Measurements from ENCODE around the gene NEDD4L.

DNA sequence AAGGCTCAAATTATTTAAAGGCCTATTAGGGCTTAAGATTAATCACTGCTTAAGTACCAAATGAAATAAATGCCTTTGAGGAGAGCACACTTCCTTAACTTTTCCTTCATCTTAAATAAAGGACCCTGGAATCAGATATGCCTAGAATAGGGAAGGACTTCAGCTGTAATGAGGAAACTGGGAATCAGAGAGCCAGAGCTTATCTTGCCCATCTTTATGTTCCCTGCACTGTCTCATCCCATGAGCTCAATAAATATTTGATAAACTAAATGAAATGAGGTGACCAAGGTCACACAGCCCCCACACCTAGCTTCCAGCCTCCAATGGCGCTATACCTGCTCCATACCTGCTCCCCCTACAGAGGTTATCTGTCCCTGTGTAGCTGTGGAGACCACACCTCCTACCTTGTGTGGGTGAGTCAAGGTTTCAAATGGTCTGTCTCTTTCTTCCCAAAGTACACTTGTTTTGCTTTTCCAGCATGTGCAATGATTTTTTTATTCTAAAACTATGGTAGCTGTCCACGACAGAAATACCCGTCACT, 23.4 kb upstream of the NEDD4L start:
- TF ChIP-seq NFIC (IDR thresholded peaks at IDR 0.05; ENCODE audit: borderline replicate concordance): no peak
- no peak for TF ChIP-seq CTCF (IDR thresholded peaks at IDR 0.05)
- no peak for TF ChIP-seq CHD2 (IDR thresholded peaks at IDR 0.05; ENCODE audit: low read length, partially characterized antibody)

Measured in SK-N-SH (cell line).